HT1080 (cell line): ENCODE measurements around the gene CSNK1A1. TPM values are rescaled to one million over a fixed set of nuclear protein-coding genes. Genes with fewer than 3 reads are reported as not detected.
"Not testable (repeated sequence)": the region's sequence is repeated elsewhere in the genome, so short reads cannot be mapped to it uniquely, and the experiment has no call there.

Source experiments
- DNase-seq: peaks from one replicate; pipeline ENCODE4 v3.0.0-alpha.2; 2015; ENCODE audit warnings: low read depth
- total RNA-seq: library from RNA; depleted of rRNA; stranded (reverse); fragments of >200 nt; shearing (Covaris generic); gene quantifications from 2 replicates; pipeline ENCODE4 v1.2.3, GENCODE V29; 2014

The CSNK1A1 gene
- total RNA-seq, 1 experiment from 2014 or later, result 454 TPM

DNA sequence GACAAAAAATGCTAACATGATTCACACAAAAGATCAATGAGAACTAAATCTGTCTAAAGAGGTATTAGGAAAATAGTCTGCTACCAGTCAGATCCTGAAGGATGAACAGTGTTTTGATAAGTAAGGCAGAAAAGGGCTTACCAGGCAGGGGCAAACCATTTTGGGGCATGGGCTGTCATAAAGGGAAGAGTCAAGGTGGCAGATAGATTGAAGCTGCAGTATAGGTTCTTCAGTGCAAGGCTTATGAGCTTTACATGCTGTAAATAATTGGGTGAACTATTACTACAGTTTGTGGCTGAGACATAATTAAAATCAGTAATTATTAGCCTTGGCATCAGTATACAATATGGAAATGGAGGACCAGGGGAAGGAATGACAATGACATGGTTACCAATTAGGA is 21.8 kb downstream of the CSNK1A1 start:
- DNase-seq, result no peak

DNA sequence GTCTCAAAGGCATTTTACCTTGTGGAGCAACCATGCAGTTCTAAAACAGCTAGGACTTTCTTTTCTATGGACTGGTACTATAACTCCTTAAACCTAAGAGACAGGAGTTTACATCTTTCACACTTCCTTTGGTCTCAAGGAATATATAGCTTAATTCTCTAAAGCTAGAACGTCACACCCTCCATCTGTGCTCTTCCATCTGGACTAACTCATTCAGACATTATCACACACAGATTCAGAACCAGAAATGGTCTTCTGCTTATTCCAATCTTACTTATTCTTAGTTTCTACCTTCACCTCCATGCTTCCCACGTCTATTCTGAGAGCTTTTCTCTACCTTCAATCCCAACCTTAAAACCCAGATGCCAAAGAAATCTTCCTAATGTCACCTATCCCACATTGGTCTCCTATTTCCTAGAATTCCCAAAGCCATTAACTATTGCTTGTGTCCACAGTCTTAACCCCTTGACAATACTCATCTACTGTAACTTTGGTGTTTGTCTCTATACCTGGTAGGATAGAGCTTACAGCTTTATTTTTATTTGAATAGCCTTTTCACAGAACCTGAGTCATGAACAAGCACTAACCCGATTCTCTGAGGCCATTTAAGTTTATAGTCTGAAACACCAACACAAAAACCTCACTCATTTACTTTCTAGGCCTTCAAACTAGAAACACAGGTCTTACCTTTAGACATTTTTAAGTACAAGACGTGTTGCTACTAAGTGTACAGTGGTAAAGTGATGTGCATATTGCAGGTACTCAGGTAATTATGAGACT is 22.8 kb downstream of the CSNK1A1 start:
- no peak for DNase-seq

DNA sequence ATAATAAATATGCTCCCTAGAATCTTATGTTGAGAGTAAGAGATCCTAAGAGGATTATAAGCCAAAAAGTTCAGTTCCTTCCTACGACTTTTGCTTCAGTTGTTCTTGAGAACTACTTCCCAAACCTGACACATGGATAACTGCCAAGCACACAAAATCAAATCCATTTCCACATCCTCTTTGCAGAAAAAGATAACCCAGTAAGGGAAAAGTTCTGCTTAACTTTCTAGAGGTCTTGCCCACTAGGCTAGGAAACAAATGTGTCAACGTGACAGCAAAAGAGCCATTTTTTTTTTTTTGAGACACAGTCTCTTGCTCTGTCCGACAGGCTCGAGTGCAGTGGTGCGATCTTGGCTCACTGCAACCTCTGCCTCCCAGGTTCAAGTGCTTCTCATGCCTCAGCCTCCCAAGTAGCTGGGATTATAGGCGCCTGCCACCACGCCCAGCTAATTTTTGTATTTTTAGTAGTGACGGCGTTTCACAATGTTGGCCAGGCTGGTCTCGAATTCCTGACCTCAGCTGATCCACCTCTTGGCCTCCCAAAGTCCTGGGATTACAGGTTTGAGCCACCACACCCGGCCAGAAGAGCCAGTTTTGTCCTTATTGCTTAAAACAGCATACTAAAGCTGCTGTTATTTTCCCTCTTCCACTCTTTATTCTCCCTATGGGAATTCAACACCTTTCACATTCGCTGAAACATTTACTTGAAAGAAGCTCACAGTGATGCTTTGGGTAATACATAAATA is 24.2 kb downstream of the CSNK1A1 start:
- DNase-seq, result no peak

- no peak for DNase-seq
These were observed 29.2 kb downstream of the CSNK1A1 start for GRCh38 chr5:149521739-149522685.

DNA sequence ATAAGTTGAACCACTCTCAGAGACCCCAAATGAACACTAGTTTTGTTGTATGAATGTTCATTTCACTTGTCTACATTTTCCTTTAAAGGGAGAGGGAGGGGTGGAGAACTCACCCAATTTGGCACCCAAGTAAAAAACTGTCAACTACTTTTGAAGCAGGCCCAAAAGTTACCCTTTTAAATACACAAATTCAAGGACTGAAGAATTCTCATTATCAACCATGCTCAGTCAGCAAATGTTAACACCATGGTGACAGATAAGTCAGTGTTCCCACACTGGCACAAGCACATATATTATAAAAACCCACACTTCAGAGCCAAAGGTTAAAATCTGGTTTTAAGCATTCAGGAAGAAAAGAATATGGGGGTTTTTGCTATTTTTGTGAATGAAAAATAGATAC is 31.6 kb downstream of the CSNK1A1 start:
- no peak for DNase-seq

GRCh38 chr5:149518620-149519019 is 32.6 kb downstream of the CSNK1A1 start:
- no peak for DNase-seq

GRCh38 chr5:149517461-149518122 is 33.6 kb downstream of the CSNK1A1 start:
- no peak for DNase-seq

DNA sequence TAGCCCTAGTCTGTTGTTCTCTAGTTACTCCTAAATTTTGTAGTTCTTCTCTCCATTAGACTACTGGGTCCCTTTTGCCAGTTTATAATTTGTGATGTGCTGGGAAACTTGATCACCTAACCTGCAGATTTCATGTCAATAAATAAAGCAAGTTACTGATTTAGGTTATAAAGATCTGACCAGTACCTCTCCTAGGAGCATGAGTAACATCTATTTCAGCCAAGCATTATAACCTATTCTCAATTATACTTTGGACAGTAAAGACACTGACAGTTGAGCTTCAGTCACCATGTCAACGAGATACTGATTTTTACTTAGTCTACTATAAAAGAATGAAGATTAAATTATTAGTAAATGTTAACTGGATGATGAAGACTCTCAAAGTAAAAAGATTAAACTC is 36.7 kb downstream of the CSNK1A1 start:
- DNase-seq, result no peak

DNA sequence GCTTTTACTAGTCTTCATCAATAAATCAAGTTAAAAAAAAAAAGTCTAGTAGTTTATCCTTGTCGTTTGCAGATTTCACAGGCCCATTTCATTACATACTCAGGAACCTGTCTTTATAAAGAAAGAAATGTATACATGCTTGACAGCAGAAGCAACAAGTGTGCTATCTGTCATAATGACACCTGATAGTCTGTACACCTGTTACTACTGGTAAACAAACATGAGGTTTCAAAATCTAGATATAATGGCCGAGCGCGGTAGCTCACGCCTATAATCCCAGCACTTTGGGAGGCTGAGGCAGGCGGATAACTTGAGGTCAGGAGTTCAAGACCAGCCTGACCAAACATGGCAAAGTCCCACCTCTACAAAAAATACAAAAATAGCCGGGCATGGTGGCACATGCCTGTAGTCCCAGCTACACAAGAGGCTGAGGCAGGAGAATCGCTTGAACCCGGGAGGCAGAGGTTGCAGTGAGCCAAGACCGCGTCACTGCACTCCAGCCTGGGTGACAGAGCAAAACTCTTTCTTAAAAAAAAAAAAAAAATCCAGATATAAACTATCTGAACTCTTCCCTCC is 37.8 kb downstream of the CSNK1A1 start:
- not testable (repeated sequence) for DNase-seq

- DNase-seq, result no peak
These were observed 41.1 kb downstream of the CSNK1A1 start for GRCh38 chr5:149510136-149510535.

- no peak for DNase-seq
These were observed 46.6 kb downstream of the CSNK1A1 start for GRCh38 chr5:149504677-149505076.

GRCh38 chr5:149503006-149503405 is 48.2 kb downstream of the CSNK1A1 start:
- DNase-seq, result no peak

GRCh38 chr5:149500922-149501582 is 50.2 kb downstream of the CSNK1A1 start:
- DNase-seq, result no peak

- no peak for DNase-seq
These were observed 52.4 kb downstream of the CSNK1A1 start for GRCh38 chr5:149498724-149499336.

DNA sequence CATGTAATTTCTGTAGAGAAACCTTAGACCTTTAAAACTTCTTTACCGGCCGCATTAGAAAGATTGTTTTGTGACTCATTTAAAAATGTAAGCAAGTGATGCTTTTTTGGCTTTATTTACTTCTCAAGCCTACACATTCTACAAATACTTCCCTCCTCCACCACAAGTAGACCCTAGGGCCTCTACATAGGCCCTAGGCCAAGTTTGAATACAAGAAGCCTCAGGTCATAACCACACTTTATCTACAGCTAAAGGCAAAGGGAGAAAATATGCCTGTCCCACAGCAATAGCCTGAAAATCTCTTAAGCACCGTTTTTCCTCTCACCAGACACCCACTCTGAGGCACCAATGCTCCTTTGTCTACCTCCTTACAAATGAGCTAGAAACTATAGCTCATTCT is 53.9 kb downstream of the CSNK1A1 start:
- no peak for DNase-seq

DNA sequence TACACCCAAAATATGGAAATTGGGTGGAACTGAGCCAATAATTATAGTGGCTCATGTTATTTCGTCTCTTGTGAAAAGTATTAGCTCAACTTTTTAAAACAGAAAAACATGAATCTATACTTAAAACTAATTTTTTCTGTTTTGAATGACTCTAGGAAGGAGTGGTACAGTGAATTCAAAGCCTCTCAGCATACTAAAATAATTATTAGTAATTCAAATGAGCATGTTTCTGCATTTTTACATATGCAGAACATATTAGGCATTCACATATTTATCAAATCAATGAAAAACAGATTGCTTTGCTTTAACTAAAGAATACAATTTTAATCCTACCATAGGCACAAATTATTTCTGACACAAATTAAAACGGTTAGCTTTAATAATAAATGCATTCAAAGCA is 54.3 kb downstream of the CSNK1A1 start:
- DNase-seq, result no peak

DNA sequence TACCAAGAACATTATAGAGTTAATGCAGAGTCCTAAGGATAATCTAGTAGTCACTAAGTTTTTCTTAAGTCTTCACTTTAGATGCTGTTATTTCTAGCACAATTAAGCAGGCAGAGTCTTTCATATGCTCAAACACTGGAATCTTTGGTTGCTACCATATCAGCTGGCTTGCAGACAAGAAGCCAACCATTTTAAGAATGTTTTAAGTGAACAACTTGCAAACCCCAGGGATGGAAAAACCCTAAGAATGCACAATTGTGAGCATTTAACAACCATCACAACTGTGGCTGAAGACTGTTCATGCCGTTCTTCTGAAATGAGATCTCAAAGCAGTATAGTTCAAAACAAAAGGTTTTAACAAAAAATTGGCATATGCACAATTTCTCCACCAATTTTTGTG is 55.1 kb downstream of the CSNK1A1 start:
- no peak for DNase-seq

DNA sequence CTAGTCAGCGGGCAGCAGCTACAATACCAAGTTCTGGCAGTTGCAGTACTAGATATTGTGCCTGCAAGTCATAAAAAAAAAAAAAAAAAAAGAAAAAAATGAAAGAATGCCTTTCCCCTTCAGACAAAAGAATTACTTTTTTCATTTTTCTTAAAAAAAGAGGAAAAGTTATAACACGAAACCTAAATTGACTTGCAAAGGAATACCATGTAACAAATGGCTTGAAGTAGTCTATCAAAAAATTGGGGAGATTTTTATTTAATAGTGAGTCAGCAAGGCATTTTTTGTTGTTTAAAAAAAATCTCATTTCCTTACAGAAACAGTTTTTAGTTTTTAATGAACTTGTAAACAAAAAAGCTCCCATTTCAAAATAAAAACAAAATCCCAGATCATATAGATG is 55.6 kb downstream of the CSNK1A1 start:
- DNase-seq, result no peak

- DNase-seq, result no peak
These were observed 57.9 kb downstream of the CSNK1A1 start for GRCh38 chr5:149493316-149493715.

GRCh38 chr5:149492781-149493180 is 58.5 kb downstream of the CSNK1A1 start:
- DNase-seq, result no peak
